Measurements from ENCODE around the gene EXOSC3. TPM values are rescaled to one million over a fixed set of nuclear protein-coding genes. Genes with fewer than 3 reads are reported as not detected.

EXOSC3 gene
- total RNA-seq, 2 donors from 2014 or later = 26.5 to 38.7 TPM

DNA sequence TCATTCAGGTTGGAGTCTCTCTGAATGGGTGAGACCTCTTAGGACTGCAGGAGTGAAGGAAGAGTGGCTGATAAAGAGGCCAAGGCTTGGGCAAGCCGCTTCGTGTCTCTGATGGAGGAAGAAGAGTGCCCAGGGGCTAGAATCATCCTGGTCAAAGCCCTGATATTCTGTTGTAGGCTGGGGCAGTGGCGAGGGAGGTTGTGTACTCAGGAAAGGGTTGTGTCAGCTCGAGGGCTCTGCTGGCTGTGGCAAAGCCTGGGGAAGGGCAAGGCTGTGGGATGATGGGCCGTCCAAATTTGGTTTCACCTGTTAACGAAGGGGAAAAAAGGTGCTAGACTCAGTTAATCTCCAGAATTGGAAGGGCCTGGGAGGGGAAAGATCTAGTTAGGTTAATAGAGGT, 33.7 kb downstream of the EXOSC3 start:
- H3K27me3 ChIP-seq (replicated peaks; ENCODE audit: insufficient read depth) = no peaks in the 10 kb centered on the region
- no peak for DNase-seq (ENCODE audit: low spot score)
- no peak for TF ChIP-seq CTCF (IDR thresholded peaks at IDR 0.05)

DNA sequence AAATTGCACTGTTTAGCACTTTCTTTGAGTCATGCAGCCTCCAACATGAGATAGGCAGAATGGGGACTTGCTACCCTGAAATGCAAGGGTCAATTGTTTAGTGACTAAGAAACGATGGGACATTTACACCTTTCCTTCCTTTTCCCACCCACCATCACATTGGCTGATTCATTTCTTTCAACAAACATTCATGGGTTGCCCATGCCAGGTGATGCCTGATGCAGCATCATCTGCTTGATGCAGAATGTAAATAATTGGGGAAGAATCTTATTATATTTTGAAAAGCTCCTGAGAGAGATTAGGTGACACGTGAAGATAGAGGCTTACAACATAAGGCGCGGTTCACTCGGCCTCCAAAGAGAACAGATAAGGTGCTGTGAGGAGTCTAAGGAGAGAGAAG, 35.7 kb downstream of the EXOSC3 start:
- TF ChIP-seq CTCF (IDR thresholded peaks at IDR 0.05) = no peak
- Histone ChIP-seq H3K36me3 (no peaks in the 10 kb centered on the region), H3K4me3 (no peak overlapping the region), H3K4me1 (ENCODE audit: control insufficient read depth in 1 of 2, low read depth in 2 of 2) (peaks cover 0 to 4% of the 10 kb centered on the region in 2 donors), H3K9me3 (no peaks in the 10 kb centered on the region), H3K27me3 (replicated peaks; ENCODE audit: insufficient read depth) (no peaks in the 10 kb centered on the region), H3K27ac (no peak overlapping the region)
- DNase-seq (ENCODE audit: low spot score) (no peak), ATAC-seq (ENCODE audit: insufficient number of reproducible peaks, low FRiP score, low read depth) (no peak)

More for the DNA sequence above, 33.7 kb downstream of the EXOSC3 start:
- Histone ChIP-seq H3K36me3 (no peaks in the 10 kb centered on the region), H3K9me3 (no peaks in the 10 kb centered on the region), H3K4me3 (no peak overlapping the region), H3K4me1 (ENCODE audit: control insufficient read depth in 1 of 2, low read depth in 2 of 2) (peaks cover 6 to 11% of the 10 kb centered on the region in 2 donors), H3K27ac (no peak overlapping the region)
- ATAC-seq (ENCODE audit: insufficient number of reproducible peaks, low FRiP score, low read depth) = no peak

GRCh38 chr9:37747271-37747753, 37.6 kb downstream of the EXOSC3 start:
- H3K36me3 ChIP-seq = no peaks in the 10 kb centered on the region
- TF ChIP-seq CTCF (IDR thresholded peaks at IDR 0.05) = peak; percentile 79
- no peak overlapping the region for H3K4me3 ChIP-seq
- no peaks in the 10 kb centered on the region for H3K9me3 ChIP-seq
- no peak overlapping the region for H3K27ac ChIP-seq
- H3K27me3 ChIP-seq (replicated peaks; ENCODE audit: insufficient read depth) = no peaks in the 10 kb centered on the region
- no peak for DNase-seq (ENCODE audit: low spot score)
- H3K4me1 ChIP-seq (ENCODE audit: control insufficient read depth in 1 of 2, low read depth in 2 of 2) = no peaks in the 10 kb centered on the region
- peak; percentile 15 for ATAC-seq (ENCODE audit: insufficient number of reproducible peaks, low FRiP score, low read depth)

- Histone ChIP-seq H3K27me3 (replicated peaks; ENCODE audit: insufficient read depth) (no peaks in the 10 kb centered on the region), H3K4me1 (ENCODE audit: control insufficient read depth in 1 of 2, low read depth in 2 of 2) (no peaks in the 10 kb centered on the region), H3K4me3 (no peak overlapping the region), H3K9me3 (no peaks in the 10 kb centered on the region), H3K27ac (no peak overlapping the region), H3K36me3 (no peaks in the 10 kb centered on the region)
- ATAC-seq (ENCODE audit: insufficient number of reproducible peaks, low FRiP score, low read depth) = no peak
- DNase-seq (ENCODE audit: low spot score) = no peak
- TF ChIP-seq CTCF (IDR thresholded peaks at IDR 0.05) = no peak
Measured at GRCh38 chr9:37746448-37747270, 38.2 kb downstream of the EXOSC3 start.

- H3K27ac ChIP-seq = no peak overlapping the region
- no peak for ATAC-seq (ENCODE audit: insufficient number of reproducible peaks, low FRiP score, low read depth)
- H3K27me3 ChIP-seq (replicated peaks; ENCODE audit: insufficient read depth) = no peaks in the 10 kb centered on the region
- H3K36me3 ChIP-seq = no peaks in the 10 kb centered on the region
- no peak for TF ChIP-seq CTCF (IDR thresholded peaks at IDR 0.05)
- H3K9me3 ChIP-seq = no peaks in the 10 kb centered on the region
- DNase-seq (ENCODE audit: low spot score) = no peak
- H3K4me1 ChIP-seq (ENCODE audit: control insufficient read depth in 1 of 2, low read depth in 2 of 2) = no peaks in the 10 kb centered on the region
- H3K4me3 ChIP-seq = no peak overlapping the region
Measured at GRCh38 chr9:37745970-37746369, 38.9 kb downstream of the EXOSC3 start.
